ENCODE measurements around the gene ZNF578.

Gene ZNF578

DNA sequence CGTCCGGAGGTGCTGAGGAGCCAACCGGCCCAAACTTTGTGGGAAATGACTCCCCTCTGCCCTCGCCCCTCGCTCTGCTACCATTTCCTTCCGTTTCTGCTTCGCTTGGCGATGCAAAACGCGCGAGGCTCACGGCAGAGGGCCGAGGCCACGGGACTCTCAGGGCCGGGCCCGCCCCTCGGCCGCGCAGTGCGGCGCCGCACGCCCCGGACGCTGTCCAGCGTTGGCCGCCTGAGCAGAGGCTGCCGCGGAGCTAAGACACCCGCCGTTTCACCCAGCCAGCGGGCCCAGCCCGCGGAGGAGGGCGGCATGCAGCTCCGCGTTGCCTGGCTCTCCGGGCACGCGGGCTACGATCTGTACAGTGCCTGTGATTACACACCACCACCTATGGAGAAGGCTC lies 2.1 kb upstream of the ZNF578 start:
- no peaks in the 10 kb centered on the region for H3F3A ChIP-seq (ENCODE audit: insufficient read depth, low read length)
- H4K20me1 ChIP-seq (ENCODE audit: insufficient read depth, low read length) = no peaks in the 10 kb centered on the region
- no peaks in the 10 kb centered on the region for H3K36me3 ChIP-seq (replicated peaks; ENCODE audit: insufficient read depth, low read length)
- H3K9ac ChIP-seq (ENCODE audit: low read length) = no peak overlapping the region
- H3K9me3 ChIP-seq (replicated peaks; ENCODE audit: insufficient read depth, low read length) = no peaks in the 10 kb centered on the region
- no peaks in the 10 kb centered on the region for H3K27me3 ChIP-seq (replicated peaks; ENCODE audit: insufficient read depth, low read length)
- H3K9me2 ChIP-seq (replicated peaks; ENCODE audit: insufficient read depth, low read length) = no peaks in the 10 kb centered on the region
- DNase-seq = no peak
- no peaks in the 10 kb centered on the region for H3K4me1 ChIP-seq (ENCODE audit: low read length)
- no peak overlapping the region for H3K4me2 ChIP-seq (ENCODE audit: low read depth, low read length)
- TF ChIP-seq EZH2phosphoT487 (IDR thresholded peaks at IDR 0.05; ENCODE audit: low read length) = no peak
- TF ChIP-seq, protein P1, sequence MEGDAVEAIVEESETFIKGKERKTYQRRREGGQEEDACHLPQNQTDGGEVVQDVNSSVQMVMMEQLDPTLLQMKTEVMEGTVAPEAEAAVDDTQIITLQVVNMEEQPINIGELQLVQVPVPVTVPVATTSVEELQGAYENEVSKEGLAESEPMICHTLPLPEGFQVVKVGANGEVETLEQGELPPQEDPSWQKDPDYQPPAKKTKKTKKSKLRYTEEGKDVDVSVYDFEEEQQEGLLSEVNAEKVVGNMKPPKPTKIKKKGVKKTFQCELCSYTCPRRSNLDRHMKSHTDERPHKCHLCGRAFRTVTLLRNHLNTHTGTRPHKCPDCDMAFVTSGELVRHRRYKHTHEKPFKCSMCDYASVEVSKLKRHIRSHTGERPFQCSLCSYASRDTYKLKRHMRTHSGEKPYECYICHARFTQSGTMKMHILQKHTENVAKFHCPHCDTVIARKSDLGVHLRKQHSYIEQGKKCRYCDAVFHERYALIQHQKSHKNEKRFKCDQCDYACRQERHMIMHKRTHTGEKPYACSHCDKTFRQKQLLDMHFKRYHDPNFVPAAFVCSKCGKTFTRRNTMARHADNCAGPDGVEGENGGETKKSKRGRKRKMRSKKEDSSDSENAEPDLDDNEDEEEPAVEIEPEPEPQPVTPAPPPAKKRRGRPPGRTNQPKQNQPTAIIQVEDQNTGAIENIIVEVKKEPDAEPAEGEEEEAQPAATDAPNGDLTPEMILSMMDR (IDR thresholded peaks at IDR 0.05; ENCODE audit: low read length) = no peak
- no peak for TF ChIP-seq EZH2 (optimal IDR thresholded peaks at IDR 0.05; ENCODE audit: low read depth, low read length)
- no peak overlapping the region for H3K27ac ChIP-seq (ENCODE audit: low read length)
- no peak overlapping the region for H3K4me3 ChIP-seq (ENCODE audit: low read length)
- H3K79me2 ChIP-seq (ENCODE audit: low read length) = no peaks in the 10 kb centered on the region
- H2AFZ ChIP-seq (ENCODE audit: low read length) = no peak overlapping the region

- TF ChIP-seq EZH2 (optimal IDR thresholded peaks at IDR 0.05; ENCODE audit: low read depth, low read length) = no peak
- TF ChIP-seq EZH2phosphoT487 (IDR thresholded peaks at IDR 0.05; ENCODE audit: low read length) = no peak
- TF ChIP-seq, protein P1 (IDR thresholded peaks at IDR 0.05; ENCODE audit: low read length) = peak; percentile 20; the same call in 1 of the 2 replicates
- H3K79me2 ChIP-seq (ENCODE audit: low read length) = no peaks in the 10 kb centered on the region
- no peaks in the 10 kb centered on the region for H3K9me2 ChIP-seq (replicated peaks; ENCODE audit: insufficient read depth, low read length)
- no peaks in the 10 kb centered on the region for H3K4me1 ChIP-seq (ENCODE audit: low read length)
- no peaks in the 10 kb centered on the region for H3K9me3 ChIP-seq (replicated peaks; ENCODE audit: insufficient read depth, low read length)
- no peak overlapping the region for H3K9ac ChIP-seq (ENCODE audit: low read length)
- no peak overlapping the region for H2AFZ ChIP-seq (ENCODE audit: low read length)
- no peaks in the 10 kb centered on the region for H3F3A ChIP-seq (ENCODE audit: insufficient read depth, low read length)
- no peak overlapping the region for H3K4me2 ChIP-seq (ENCODE audit: low read depth, low read length)
- H3K36me3 ChIP-seq (replicated peaks; ENCODE audit: insufficient read depth, low read length) = no peaks in the 10 kb centered on the region
- H3K27ac ChIP-seq (ENCODE audit: low read length) = no peak overlapping the region
- H3K27me3 ChIP-seq (replicated peaks; ENCODE audit: insufficient read depth, low read length) = no peaks in the 10 kb centered on the region
- no peaks in the 10 kb centered on the region for H4K20me1 ChIP-seq (ENCODE audit: insufficient read depth, low read length)
- peak; percentile 8 for DNase-seq
- H3K4me3 ChIP-seq (ENCODE audit: low read length) = no peak overlapping the region
Observed at GRCh38 chr19:52464798-52465470, 11.6 kb downstream of the ZNF578 start.

DNA sequence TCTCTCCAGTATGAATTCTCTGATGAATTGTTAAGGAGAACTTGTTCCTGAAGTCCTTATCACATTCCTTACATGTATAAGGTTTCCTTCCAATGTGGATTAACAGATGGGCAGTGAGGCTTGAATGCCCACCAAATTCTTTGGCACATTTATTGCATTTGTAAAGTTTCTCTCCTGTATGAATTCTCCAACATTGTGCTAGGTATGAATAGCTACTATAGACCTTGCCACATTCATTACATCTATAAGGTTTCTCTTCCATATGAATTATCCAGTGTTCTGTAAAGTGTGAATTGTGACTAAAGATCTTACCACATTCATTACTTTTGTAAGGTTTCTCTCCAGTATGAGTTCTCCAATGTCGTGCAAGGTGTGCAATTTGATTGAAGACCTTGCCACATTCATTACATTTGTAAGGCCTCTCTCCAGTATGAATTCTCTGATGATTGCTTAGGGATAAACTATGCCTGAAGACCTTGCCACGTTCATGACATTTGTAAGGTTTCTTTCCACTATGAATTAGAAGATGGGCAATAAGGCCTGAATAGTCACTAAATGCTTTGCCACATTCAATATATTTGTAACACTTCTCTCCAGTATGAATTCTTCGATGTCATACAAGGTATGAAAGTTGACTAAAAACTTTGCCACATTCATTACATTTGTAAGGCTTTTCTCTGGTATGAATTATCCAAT lies 20.4 kb downstream of the ZNF578 start:
- H3K9ac ChIP-seq (ENCODE audit: low read length) = no peak overlapping the region
- H3K27me3 ChIP-seq (replicated peaks; ENCODE audit: insufficient read depth, low read length) = no peaks in the 10 kb centered on the region
- H3K79me2 ChIP-seq (ENCODE audit: low read length) = no peaks in the 10 kb centered on the region
- no peaks in the 10 kb centered on the region for H4K20me1 ChIP-seq (ENCODE audit: insufficient read depth, low read length)
- no peaks in the 10 kb centered on the region for H3K9me3 ChIP-seq (replicated peaks; ENCODE audit: insufficient read depth, low read length)
- H3K9me2 ChIP-seq (replicated peaks; ENCODE audit: insufficient read depth, low read length) = no peaks in the 10 kb centered on the region
- H3K4me3 ChIP-seq (ENCODE audit: low read length) = no peak overlapping the region
- no peak overlapping the region for H3K27ac ChIP-seq (ENCODE audit: low read length)
- no peak overlapping the region for H3K4me2 ChIP-seq (ENCODE audit: low read depth, low read length)
- TF ChIP-seq EZH2 (optimal IDR thresholded peaks at IDR 0.05; ENCODE audit: low read depth, low read length) (no peak), EZH2phosphoT487 (IDR thresholded peaks at IDR 0.05; ENCODE audit: low read length) (no peak)
- TF ChIP-seq, protein P1 (IDR thresholded peaks at IDR 0.05; ENCODE audit: low read length) = no peak
- no peaks in the 10 kb centered on the region for H3K4me1 ChIP-seq (ENCODE audit: low read length)
- H3K36me3 ChIP-seq (replicated peaks; ENCODE audit: insufficient read depth, low read length) = no peaks in the 10 kb centered on the region
- no peaks in the 10 kb centered on the region for H3F3A ChIP-seq (ENCODE audit: insufficient read depth, low read length)
- DNase-seq = no peak
- no peak overlapping the region for H2AFZ ChIP-seq (ENCODE audit: low read length)

Data from MM.1S (cell line).